GM18861 (cell line): Measurements from ENCODE around the gene SCAI.
"Not testable (repeated sequence)": the region's sequence is repeated elsewhere in the genome, so short reads cannot be mapped to it uniquely, and the experiment has no call there.

Experiments used
- ATAC-seq: cut with Tn5 transposase; IDR thresholded peaks from one replicate; pipeline ENCODE4 v1.9.1; 2021; ENCODE audit not compliant: unreplicated experiment

SCAI gene

GRCh38 chr9:125143377-125144090, at the start of gene SCAI:
TSS of gene SCAI (minus strand) at chr9:125143528. CDS start at chr9:125143437, 91 bp downstream.
- peak; percentile 96 for ATAC-seq

- ATAC-seq: no peak
Observed at GRCh38 chr9:125190361-125190801, 47.1 kb upstream of the SCAI start.

- ATAC-seq: peak; percentile 91
Observed at GRCh38 chr9:125189361-125190289, 46.3 kb upstream of the SCAI start, which contains the start of gene PPP6C. TSS of gene PPP6C (minus strand) at chr9:125189803. CDS start at chr9:125189718, 85 bp downstream.

GRCh38 chr9:125189011-125189360, 45.7 kb upstream of the SCAI start:
- peak; percentile 7 for ATAC-seq

GRCh38 chr9:125183561-125183960, 40.2 kb upstream of the SCAI start:
- no peak for ATAC-seq

GRCh38 chr9:125183054-125183453, 39.7 kb upstream of the SCAI start:
- no peak for ATAC-seq

- not testable (repeated sequence) for ATAC-seq
Observed at GRCh38 chr9:125181756-125182155, 38.4 kb upstream of the SCAI start.

GRCh38 chr9:125180876-125181275, 37.5 kb upstream of the SCAI start:
- ATAC-seq: no peak

- ATAC-seq: not testable (repeated sequence)
Observed at GRCh38 chr9:125179776-125180175, 36.4 kb upstream of the SCAI start.

- ATAC-seq: no peak
Observed at GRCh38 chr9:125177888-125178287, 34.6 kb upstream of the SCAI start.

- ATAC-seq: no peak
Observed at GRCh38 chr9:125176636-125177035, 33.3 kb upstream of the SCAI start.

- ATAC-seq: no peak
Observed at GRCh38 chr9:125172031-125172755, 28.9 kb upstream of the SCAI start.

GRCh38 chr9:125169895-125170294, 26.6 kb upstream of the SCAI start:
- no peak for ATAC-seq

- no peak for ATAC-seq
Observed at GRCh38 chr9:125166762-125167161, 23.4 kb upstream of the SCAI start.

- not testable (repeated sequence) for ATAC-seq
Observed at GRCh38 chr9:125162891-125163290, 19.6 kb upstream of the SCAI start.

GRCh38 chr9:125161284-125161918, 18.1 kb upstream of the SCAI start:
- no peak for ATAC-seq

GRCh38 chr9:125160750-125161149, 17.4 kb upstream of the SCAI start:
- no peak for ATAC-seq

- ATAC-seq: no peak
Observed at GRCh38 chr9:125156551-125156950, 13.2 kb upstream of the SCAI start.

- no peak for ATAC-seq
Observed at GRCh38 chr9:125153712-125154367, 10.5 kb upstream of the SCAI start.

- no peak for ATAC-seq
Observed at GRCh38 chr9:125151730-125152129, 8.4 kb upstream of the SCAI start.
